Measurements from ENCODE around the gene OGT.

- TF ChIP-seq POLR2A (IDR thresholded peaks at IDR 0.05; ENCODE audit: low read depth, low read length) = no peak
- no peak for TF ChIP-seq TCF7 (IDR thresholded peaks at IDR 0.05; ENCODE audit: borderline replicate concordance)
- TF ChIP-seq ZBTB40 (IDR thresholded peaks at IDR 0.05; ENCODE audit: borderline replicate concordance) = no peak
- TF ChIP-seq EZH2 (IDR thresholded peaks at IDR 0.05; ENCODE audit: borderline replicate concordance, control insufficient read depth, low read depth, low read length) = no peak
- TF ChIP-seq, protein P1, sequence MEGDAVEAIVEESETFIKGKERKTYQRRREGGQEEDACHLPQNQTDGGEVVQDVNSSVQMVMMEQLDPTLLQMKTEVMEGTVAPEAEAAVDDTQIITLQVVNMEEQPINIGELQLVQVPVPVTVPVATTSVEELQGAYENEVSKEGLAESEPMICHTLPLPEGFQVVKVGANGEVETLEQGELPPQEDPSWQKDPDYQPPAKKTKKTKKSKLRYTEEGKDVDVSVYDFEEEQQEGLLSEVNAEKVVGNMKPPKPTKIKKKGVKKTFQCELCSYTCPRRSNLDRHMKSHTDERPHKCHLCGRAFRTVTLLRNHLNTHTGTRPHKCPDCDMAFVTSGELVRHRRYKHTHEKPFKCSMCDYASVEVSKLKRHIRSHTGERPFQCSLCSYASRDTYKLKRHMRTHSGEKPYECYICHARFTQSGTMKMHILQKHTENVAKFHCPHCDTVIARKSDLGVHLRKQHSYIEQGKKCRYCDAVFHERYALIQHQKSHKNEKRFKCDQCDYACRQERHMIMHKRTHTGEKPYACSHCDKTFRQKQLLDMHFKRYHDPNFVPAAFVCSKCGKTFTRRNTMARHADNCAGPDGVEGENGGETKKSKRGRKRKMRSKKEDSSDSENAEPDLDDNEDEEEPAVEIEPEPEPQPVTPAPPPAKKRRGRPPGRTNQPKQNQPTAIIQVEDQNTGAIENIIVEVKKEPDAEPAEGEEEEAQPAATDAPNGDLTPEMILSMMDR (IDR thresholded peaks at IDR 0.05 in 2 of 3, conservative IDR thresholded peaks at IDR 0.05 in 1 of 3; ENCODE audit: control insufficient read depth in 2 of 3, extremely low read depth in 1 of 3, insufficient read depth in 1 of 3, low read depth in 3 of 3, low read length in 3 of 3) = no peak
- TF ChIP-seq TAF1 (IDR thresholded peaks at IDR 0.05; ENCODE audit: borderline replicate concordance, low read depth, low read length) = no peak
- TF ChIP-seq EP300 (IDR thresholded peaks at IDR 0.05; ENCODE audit: borderline replicate concordance in 1 of 2, control insufficient read depth in 1 of 2, low read depth in 2 of 2, low read length in 2 of 2) = no peak
- no peak for TF ChIP-seq ATF2 (IDR thresholded peaks at IDR 0.05; ENCODE audit: low read length)
- no peak for TF ChIP-seq RCOR1 (conservative IDR thresholded peaks at IDR 0.05; ENCODE audit: low read depth, low read length)
Measured at GRCh38 chrX:71525316-71525715, 7.6 kb upstream of the OGT start.

Data from GM12878 (cell line).